GM19240 (cell line): ENCODE results near the gene GAL3ST1.
"Not testable (repeated sequence)": the region's sequence is repeated elsewhere in the genome, so short reads cannot be mapped to it uniquely, and the experiment has no call there.

Experiments used
- DNase-seq: peaks from one replicate; pipeline ENCODE4 v3.0.0; 2011; ENCODE audit warnings: low spot score; ENCODE audit not compliant: insufficient read length

The GAL3ST1 gene, protein sequence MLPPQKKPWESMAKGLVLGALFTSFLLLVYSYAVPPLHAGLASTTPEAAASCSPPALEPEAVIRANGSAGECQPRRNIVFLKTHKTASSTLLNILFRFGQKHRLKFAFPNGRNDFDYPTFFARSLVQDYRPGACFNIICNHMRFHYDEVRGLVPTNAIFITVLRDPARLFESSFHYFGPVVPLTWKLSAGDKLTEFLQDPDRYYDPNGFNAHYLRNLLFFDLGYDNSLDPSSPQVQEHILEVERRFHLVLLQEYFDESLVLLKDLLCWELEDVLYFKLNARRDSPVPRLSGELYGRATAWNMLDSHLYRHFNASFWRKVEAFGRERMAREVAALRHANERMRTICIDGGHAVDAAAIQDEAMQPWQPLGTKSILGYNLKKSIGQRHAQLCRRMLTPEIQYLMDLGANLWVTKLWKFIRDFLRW

DNA sequence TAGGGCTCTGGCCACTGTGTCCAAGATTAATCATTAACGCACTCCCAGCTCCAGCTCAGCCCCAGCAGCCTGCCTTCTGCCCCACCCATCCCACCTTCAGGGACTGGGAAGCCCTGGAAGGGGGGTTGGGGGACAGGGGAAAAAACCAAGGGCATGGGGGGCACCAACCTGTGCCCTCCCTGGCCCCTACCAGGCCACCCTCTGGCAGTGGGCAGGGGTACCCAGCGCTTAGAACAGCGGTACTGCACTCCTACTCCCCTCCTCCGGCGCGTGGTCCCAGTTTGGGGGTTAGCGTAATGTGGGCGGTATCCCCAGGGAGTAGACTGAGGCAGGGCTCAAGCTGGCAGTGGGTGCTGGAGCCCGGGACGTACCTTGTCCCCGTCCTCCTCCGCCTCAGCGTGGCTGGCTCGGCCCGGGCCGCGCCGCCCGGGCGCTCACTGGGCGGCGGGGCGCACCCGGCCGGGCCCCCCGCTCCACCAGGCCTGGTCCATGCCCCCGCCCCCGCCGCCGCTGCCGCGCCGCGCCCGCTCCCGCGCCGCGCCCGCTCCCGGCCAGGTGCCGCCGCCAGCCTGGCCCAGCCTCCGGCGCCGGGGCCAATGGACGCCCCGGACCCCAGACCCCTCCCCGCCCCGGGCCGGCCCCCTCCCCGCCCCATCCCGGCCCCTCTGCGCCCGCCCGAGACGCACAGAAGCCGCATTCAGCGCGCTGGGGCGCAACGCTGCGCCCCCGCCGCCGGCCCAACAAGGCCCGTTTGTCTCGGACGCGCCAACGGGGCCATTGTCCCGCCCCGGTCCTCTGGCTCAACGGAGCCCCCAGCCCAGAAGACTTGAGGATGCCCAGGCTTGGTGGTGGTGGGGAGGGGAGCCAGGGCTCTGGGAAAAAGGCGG is at the start of gene GAL3ST1:
TSS of gene GAL3ST1 (minus strand) at position 571 of the 887 bp plus-strand sequence. CDS start 17,273 bp downstream, outside the sequence.
- no peak for DNase-seq

- not testable (repeated sequence) for DNase-seq
Observed at GRCh38 chr22:30619909-30620308, 45.4 kb upstream of the GAL3ST1 start.

GRCh38 chr22:30617819-30618218 is 43.4 kb upstream of the GAL3ST1 start:
- DNase-seq, result no peak

DNA sequence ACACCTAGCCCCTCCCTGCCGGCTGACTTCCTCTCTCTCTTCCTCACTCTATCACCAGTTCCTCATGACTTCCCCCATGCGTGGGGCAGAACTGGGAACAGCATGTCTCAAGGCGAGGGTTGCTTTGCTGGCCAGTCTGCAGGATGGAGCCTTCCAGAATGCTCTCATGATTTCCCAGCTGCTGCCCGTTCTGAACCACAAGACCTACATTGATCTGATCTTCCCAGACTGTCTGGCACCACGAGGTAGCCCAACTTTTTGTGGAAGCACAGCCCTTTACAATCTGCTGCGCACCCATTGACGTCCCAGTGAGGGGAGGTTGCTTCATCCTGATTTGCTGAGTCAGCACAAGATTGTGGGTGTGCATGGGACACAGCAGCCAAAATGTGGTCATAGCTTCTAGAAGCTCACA is 41.1 kb upstream of the GAL3ST1 start:
- DNase-seq, result no peak

DNA sequence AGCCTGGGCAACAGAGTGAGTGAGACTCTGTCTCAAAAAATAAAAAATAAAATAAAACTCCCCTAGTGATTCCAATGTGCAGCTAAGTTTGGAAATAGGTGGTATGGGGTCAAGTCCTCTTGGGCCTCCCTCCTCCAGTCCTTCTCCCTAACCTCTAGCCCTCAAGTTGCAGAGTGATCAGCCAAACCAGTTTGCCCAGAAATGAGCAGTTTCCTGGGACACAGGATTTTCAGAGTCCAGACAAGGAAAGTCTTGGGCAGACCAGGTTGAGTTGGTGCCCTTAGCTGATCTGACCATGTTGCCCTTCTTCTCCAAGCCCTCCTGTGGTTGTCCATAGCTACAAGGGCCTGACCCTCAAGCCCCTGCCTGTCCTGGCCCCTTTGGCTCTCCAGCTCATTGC is 40.4 kb upstream of the GAL3ST1 start:
- DNase-seq, result no peak

GRCh38 chr22:30614268-30614667 is 39.8 kb upstream of the GAL3ST1 start:
- DNase-seq, result no peak

GRCh38 chr22:30612789-30613188 is 38.3 kb upstream of the GAL3ST1 start:
- no peak for DNase-seq

- DNase-seq, result no peak
Observed at GRCh38 chr22:30611197-30611596, 36.7 kb upstream of the GAL3ST1 start.

DNA sequence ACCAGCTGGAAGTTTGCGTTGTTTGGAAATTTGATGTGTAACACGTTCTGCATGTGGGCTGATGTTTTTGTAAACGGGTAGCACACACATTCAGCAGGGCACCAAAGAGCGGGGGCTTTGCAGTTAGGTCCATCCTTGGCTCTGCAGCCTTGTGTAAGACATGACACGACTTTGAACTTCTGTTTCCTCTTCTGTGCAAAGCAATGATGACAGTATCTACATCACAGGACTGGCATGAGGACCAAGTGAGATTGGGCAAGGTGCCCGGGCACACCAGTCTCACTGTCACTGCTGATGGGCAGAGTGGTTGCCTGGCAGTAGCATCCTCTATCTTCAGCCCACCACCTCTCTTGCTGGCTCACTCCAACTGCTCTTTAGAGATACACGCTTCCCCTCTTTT is 35.8 kb upstream of the GAL3ST1 start:
- DNase-seq, result no peak

DNA sequence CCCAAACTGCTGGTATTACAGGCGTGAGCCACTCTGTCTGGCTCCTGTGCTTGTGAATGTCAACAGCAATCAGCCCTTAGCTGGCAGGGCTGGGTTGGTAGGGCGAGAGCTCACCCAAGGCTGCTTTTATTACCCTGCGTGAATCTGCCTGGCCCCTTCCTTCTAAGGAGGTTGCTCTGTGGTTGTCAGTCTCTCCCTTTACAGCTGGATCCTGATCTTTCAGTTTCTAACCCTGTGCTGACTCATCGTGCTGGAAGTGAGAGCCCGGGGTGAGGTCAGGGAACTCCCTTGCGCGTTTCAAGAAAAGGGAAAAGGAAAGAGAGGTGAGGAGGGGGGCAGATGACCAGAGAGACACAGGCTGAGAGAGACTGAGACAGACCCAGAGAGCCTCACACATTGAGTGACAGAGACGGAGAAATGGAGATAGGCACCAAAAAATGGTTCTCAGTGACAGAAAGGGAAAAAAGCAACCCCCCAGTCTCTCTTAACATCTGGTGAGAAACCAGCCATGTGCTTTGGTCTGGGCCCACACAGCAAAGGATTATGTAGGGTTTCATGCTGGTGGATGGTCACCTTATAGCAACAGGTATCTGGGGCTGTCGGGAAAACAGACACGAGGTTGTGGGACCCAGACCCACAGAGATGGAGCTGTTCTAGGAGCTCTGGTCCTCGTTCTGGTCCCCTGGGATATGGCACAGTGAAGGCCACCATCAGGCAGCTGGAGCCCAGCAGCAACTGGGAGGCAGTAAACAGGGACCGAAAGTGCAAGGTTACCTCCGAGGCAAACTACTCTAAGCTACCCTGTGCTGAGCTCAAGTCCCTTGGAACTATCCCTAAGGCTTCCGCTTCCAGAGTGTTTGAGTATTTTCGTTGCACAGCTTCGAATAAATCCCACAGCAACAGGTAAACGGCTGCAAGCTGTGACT is 35.1 kb upstream of the GAL3ST1 start:
- peak; percentile 79 for DNase-seq

GRCh38 chr22:30607939-30608338 is 33.5 kb upstream of the GAL3ST1 start:
- no peak for DNase-seq

DNA sequence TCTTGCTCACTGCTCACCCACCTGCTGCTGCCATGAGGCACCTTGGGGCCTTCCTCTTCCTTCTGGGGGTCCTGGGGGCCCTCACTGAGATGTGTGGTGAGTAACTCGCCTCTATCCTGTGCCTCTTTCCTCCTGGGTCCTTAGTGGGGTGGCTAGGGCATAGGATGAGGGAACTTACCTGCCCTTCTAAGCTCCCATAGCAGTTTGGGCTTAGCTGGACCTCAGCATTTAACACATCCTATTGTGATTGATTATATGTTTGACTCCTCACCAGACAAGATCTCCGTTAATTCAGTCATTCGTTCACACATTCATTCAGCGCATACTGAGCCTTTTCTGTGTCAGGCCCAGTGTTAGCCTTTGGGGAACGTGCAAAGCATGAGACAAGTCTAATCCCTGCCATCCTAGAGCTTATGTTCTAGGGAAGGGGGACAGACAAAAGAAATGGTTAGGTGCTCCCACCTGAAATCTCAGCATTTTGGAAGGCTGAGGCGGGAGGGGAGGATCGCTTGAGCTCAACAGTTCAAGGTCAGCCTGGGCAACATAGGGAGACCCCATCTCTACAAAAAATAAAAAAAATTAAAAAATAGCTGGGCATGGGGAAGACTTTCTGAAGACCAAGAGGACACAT is 33.0 kb upstream of the GAL3ST1 start:
- no peak for DNase-seq

DNA sequence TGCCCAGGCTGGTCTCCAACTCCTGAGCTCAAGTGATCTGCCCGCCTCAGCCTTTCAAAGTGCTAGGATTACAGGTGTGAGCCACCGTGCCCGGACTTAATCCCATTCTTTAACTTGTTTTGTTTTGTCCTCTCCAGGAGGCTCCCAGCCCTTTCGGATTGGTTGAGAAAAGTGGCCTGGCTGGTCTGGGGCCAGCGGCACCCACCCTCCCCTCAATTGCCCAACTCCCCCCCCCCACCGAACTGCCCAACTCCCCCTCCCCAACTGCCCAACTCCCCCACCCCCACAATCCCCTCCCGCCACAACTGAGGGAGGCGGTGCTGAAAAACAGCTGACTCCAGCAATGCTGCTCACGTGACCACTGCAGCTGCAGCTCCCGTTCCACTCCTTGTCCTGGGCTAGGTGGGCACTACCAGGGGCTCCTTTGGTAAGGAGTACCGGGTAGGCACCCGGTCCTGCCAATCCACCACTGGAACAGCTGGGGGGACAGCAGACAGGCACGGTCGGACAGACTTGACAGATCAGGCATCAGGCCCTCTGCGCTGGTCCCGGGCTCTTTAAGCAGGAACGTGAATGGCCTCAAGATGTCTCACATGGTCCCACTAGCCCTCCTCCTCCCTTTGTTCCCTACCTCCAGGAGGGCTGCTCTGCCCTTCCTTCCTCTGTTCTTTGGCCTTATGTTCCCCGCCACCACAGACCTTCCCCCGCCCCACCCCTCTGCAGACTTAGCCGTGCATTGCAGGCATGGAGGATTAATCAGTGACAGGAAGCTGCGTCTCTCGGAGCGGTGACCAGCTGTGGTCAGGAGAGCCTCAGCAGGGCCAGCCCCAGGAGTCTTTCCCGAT is 32.2 kb upstream of the GAL3ST1 start, which contains the start of gene TCN2:
TSS of gene TCN2 (plus strand) at position 720 of the 845 bp plus-strand sequence. CDS start 158 bp downstream, outside the sequence.
- DNase-seq, result no peak

DNA sequence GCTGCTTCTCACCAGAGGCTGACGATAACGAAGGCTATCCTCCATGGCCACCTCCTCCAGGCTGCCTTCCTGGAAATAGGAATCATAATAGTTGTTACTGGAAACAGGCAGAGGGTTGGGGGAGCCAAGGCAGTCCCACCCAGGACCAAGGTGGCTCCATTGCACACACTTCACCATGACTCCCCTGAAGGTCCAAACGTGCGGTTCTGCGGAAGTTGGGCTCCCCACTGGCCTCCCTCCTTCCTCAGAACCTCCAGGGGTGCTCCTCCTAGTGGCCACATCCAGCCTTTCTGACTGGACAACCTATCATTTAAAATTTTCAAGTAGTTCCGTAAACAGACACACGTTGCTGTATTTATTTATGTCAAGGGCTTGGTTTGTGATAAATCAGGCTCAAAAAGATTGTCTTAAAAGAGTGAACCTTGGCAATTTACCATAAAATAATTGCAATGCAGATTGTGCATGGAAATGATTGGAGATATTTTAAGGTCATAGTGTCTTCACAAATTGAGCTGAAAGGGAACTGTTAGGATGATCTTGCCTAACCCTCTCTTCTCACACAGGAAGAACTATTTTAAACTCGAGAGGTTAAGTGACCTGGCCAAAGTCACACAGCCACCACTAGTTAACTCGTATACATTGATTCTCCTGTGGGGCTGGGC is 31.1 kb upstream of the GAL3ST1 start:
- DNase-seq, result no peak

DNA sequence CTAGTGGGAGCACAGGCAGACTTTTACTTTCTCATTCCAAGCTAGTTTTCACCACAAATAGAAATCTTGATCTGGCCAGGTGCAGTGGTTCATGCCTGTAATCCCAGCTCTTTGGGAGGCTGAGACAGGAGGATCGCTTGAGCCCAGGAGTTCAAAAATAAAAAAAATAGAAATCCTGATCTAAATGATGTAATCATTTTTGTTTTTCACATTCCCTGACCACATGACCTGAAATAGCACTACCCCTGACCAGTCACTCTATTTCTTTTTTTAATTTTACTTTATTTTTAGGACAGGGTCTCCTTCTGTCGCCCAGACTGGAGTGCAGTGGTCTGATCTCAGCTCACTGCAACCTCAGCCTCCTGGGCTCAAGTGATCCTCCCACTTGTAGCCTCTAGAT is 30.3 kb upstream of the GAL3ST1 start:
- DNase-seq, result no peak

DNA sequence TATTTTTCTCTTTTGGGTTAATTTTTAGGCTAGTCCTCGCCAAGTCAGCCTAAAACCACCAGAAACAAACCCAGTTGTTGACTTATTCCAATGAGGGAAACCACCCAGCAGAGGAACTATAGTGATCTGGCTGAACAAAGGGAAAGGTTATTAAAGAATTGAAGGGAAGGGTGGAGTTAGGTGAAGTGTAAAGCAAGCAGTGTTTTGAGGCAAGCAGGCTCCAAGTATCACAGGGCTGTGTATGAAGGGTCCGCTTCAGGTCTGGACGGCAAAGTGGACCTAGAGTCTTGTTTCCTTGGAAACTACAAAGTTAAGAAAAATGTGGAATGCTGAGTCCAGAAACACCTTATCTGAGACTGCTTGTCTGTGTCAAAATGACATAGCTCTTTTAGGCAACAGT is 29.3 kb upstream of the GAL3ST1 start:
- no peak for DNase-seq

GRCh38 chr22:30602049-30602448 is 27.6 kb upstream of the GAL3ST1 start:
- no peak for DNase-seq

GRCh38 chr22:30601464-30601863 is 27.0 kb upstream of the GAL3ST1 start:
- no peak for DNase-seq

DNA sequence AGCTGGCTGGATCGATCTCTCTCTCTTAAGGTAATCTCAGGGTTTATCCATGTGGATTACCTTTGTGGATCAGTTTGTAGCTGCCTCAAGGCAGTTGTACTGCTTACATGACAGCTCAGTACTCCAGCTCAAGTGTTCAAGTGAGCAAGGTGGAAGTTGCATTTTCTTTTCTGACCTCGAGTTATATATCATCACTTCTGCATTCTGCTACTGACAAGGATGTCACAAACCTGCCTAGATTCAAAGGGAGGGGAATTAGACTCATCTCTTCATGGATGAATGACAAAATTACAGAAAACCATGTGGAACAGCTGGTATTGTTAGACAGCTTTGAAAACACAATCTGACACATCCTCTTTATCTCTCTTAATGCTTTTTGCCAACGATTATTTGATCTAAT is 26.5 kb upstream of the GAL3ST1 start:
- DNase-seq, result no peak
